Brain microvascular endothelial cell (primary cell): ENCODE measurements around the gene ZDHHC1.

Source experiments
- DNase-seq: peaks from one replicate; pipeline ENCODE4 v3.0.0-alpha.2; 2020
- H3K27ac ChIP-seq: fragments of 250-450 bp; sonication (Bioruptor Pico); 2 replicates; pipeline ENCODE4 v1.5.1; 2020; ENCODE audit warnings: mild to moderate bottlenecking, moderate library complexity
- H3K27me3 ChIP-seq: fragments of 250-450 bp; sonication (Bioruptor Pico); replicated peaks from 2 replicates; pipeline ENCODE4 v1.5.1; 2020; ENCODE audit warnings: mild to moderate bottlenecking
- H3K36me3 ChIP-seq: fragments of 250-450 bp; sonication (Bioruptor Pico); replicated peaks from 2 replicates; pipeline ENCODE4 v1.5.1; 2020; ENCODE audit warnings: mild to moderate bottlenecking
- H3K4me3 ChIP-seq: 2 replicates; pipeline ENCODE4 v1.5.1; 2011; ENCODE audit warnings: low read depth, mild to moderate bottlenecking, control low read depth, low read length, moderate library complexity
- in situ Hi-C: cut with HindIII; loops from 2 replicates; pipeline ENCODE4 v1.10.0; 2017; ENCODE audit warnings: low sequenced_read_pairs, low pct_ligation_motif_present
- TF ChIP-seq, protein P1 (sequence below): IDR thresholded peaks from 2 replicates; pipeline ENCODE4 v1.5.1; 2011; ENCODE audit warnings: low read depth, mild to moderate bottlenecking, moderate library complexity, low read length, control low read depth, inconsistent platforms; ENCODE audit errors: missing control alignments

Gene ZDHHC1, protein sequence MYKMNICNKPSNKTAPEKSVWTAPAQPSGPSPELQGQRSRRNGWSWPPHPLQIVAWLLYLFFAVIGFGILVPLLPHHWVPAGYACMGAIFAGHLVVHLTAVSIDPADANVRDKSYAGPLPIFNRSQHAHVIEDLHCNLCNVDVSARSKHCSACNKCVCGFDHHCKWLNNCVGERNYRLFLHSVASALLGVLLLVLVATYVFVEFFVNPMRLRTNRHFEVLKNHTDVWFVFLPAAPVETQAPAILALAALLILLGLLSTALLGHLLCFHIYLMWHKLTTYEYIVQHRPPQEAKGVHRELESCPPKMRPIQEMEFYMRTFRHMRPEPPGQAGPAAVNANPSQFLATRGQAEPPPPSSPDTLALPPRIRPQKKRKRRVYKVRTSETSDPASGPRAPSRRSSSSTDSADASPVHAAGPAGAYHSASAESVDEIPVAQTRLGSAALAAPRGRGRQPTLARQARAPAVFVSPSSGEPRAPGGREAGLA

GRCh38 chr16:67415872-67416793, at the start of gene ZDHHC1:
ZDHHC1 (minus strand) TSS chr16:67416477; CDS start chr16:67407775, 8,702 bp downstream.
- H3K4me3 ChIP-seq = peak within 1 kb of the TSS; percentile 78
- peak; percentile 35 for DNase-seq
- in situ Hi-C loops = no loop called here
- no peaks in the 10 kb centered on the region for H3K27me3 ChIP-seq
- no peaks in the 10 kb centered on the region for H3K36me3 ChIP-seq
- H3K27ac ChIP-seq = peak within 1 kb of the TSS; percentile 47
- TF ChIP-seq, protein P1, sequence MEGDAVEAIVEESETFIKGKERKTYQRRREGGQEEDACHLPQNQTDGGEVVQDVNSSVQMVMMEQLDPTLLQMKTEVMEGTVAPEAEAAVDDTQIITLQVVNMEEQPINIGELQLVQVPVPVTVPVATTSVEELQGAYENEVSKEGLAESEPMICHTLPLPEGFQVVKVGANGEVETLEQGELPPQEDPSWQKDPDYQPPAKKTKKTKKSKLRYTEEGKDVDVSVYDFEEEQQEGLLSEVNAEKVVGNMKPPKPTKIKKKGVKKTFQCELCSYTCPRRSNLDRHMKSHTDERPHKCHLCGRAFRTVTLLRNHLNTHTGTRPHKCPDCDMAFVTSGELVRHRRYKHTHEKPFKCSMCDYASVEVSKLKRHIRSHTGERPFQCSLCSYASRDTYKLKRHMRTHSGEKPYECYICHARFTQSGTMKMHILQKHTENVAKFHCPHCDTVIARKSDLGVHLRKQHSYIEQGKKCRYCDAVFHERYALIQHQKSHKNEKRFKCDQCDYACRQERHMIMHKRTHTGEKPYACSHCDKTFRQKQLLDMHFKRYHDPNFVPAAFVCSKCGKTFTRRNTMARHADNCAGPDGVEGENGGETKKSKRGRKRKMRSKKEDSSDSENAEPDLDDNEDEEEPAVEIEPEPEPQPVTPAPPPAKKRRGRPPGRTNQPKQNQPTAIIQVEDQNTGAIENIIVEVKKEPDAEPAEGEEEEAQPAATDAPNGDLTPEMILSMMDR = peak; percentile 35

- TF ChIP-seq, protein P1 = no peak
Observed at GRCh38 chr16:67464565-67464964, 48.3 kb upstream of the ZDHHC1 start.

DNA sequence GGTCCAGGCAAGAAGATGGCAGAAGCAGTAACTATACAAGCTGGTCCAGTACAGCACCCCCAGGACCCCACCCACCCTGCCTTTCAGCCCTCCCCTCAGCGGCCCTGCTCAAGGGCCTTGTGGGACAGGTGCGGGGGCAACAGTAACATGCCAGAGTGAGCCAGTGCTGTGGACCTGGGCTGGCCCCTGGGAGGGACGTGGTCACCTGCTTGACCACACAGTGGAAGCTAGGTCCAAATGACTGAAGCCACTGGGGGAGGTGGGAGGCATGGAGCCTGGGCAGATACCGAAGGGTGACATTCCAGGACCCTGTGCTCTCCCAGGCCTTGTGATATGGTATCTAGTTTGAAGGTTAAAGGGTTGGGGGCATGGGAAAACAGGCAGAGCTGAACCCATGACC, 47.4 kb upstream of the ZDHHC1 start:
- Histone ChIP-seq H3K27ac (no peak overlapping the region), H3K36me3 (no peaks in the 10 kb centered on the region), H3K4me3 (no peak overlapping the region), H3K27me3 (no peaks in the 10 kb centered on the region)
- TF ChIP-seq, protein P1 = no peak
- no peak for DNase-seq
- in situ Hi-C loops = no loop called here

More at GRCh38 chr16:67464565-67464964, 48.3 kb upstream of the ZDHHC1 start:
- H3K27ac ChIP-seq = no peak overlapping the region
- H3K27me3 ChIP-seq = no peaks in the 10 kb centered on the region
- no peaks in the 10 kb centered on the region for H3K36me3 ChIP-seq
- DNase-seq = no peak
- in situ Hi-C loops = no loop called here
- H3K4me3 ChIP-seq = no peak overlapping the region

GRCh38 chr16:67463059-67463458, 46.8 kb upstream of the ZDHHC1 start:
- Histone ChIP-seq H3K27ac (no peak overlapping the region), H3K4me3 (no peak overlapping the region), H3K27me3 (no peaks in the 10 kb centered on the region), H3K36me3 (no peaks in the 10 kb centered on the region)
- no peak for DNase-seq
- TF ChIP-seq, protein P1 = no peak
- in situ Hi-C loops = no loop called here

GRCh38 chr16:67462279-67462655, 46.0 kb upstream of the ZDHHC1 start:
- TF ChIP-seq, protein P1 = no peak
- in situ Hi-C loops = no loop called here
- no peak for DNase-seq
- Histone ChIP-seq H3K27ac (no peak overlapping the region), H3K4me3 (no peak overlapping the region), H3K27me3 (no peaks in the 10 kb centered on the region), H3K36me3 (no peaks in the 10 kb centered on the region)
